ENCODE data around the gene IL9.

DNA sequence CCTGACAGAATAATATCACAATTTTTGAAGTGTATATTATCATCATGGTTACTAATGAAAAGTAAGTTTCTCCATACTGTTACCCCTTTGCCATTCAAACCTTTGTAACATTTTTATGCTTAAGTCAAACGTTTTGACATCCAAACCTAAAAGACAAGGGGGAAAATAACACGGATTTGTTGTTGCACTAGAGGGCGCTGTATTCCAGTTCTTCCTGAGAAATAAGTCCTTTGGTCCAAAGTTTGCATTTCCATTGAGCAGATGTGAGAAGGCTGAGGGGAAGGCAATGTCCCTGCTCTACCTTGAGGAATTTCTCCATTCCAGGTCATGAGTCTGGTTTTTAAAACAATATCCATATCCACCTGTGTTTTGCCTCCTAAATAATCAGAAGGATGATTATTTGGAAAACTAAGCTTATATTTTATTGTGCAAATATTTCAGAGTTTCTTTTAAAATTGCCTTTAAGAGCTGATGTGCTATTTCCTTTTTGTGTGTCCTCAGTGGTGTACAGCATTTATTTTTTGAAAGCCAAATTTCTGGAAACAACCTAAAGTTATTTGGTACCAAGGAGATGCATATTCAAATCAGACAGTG lies 49.4 kb upstream of the IL9 start:
- TF ChIP-seq HDGF (IDR thresholded peaks at IDR 0.05; ENCODE audit: borderline replicate concordance), result no peak
- TF ChIP-seq FOXK2 (IDR thresholded peaks at IDR 0.05), result no peak
- TF ChIP-seq, protein P1, sequence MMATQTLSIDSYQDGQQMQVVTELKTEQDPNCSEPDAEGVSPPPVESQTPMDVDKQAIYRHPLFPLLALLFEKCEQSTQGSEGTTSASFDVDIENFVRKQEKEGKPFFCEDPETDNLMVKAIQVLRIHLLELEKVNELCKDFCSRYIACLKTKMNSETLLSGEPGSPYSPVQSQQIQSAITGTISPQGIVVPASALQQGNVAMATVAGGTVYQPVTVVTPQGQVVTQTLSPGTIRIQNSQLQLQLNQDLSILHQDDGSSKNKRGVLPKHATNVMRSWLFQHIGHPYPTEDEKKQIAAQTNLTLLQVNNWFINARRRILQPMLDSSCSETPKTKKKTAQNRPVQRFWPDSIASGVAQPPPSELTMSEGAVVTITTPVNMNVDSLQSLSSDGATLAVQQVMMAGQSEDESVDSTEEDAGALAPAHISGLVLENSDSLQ (IDR thresholded peaks at IDR 0.05), result no peak
